Fibroblast of gingiva (primary cell): ENCODE data around the gene CSF1.
A peak's percentile ranks its signal among the peaks of the same experiment; 100 is the strongest.

Experiments
- DNase-seq: peaks from one replicate; pipeline ENCODE4 v3.0.0-alpha.2; 2011; ENCODE audit warnings: low read depth

The CSF1 gene

GRCh38 chr1:109901524-109902145 is 9.0 kb upstream of the CSF1 start:
- DNase-seq: no peak

DNA sequence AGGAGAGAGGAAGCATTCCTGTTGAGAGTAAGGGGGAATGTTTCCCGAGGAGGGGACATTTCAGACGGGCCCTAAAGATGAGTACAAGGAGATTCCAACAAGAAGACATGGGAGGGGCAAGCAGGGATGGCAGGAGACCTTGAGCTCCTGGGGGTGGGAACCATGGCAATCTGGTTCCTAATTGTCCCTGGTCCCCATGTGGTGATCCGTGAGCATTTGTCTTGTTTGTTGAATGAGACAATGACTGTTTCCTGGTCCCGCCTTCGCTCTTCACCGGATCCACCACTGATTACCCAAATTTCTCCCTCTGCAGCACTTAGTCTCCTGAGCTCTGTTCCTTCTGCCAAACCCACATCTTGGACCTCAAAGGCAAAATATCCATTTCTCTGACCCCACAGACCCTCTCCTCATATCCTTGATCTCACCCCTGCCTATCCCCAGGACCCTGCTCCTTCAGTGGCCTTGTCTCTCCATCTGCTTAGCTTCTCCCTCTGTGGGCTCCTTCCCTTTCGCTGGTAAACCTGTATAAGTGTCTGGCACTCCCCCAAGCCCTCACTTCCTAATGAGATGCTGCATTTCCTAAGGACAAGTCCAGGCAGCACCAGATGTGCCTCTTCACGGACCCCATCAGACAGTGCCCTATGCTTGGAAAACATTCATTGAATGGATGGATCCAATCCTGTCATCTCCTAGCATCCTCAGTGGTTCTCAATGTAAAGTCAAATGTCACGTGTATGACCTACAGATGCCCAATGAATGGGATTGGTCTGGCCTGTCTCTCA is 8.3 kb upstream of the CSF1 start:
- no peak for DNase-seq

DNA sequence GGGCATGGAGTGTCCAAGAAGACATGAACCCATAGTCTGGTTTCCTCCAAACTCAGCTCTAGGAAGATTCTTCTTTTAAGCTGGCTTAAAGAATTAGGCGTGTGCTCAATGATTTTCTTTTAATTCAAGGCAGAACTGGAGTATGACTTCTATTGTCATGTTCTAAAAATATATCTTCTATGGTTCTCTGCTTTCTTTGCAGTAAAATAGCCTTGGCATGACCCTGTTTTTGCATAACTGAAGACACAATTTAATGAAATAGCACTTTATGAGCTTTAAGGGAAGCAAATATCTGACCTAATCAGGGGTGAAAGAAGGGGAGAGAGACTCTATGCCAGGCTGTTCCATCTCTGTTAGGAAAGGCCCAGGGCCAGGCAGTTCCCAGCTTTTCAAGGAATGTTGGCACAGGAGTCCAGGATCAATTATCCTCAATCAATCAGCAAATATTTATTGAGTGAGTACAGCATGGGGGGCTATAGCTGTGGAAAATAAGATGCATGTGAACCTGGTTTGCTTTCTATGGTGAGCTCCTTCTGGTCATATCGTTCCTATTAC is 7.2 kb upstream of the CSF1 start:
- no peak for DNase-seq

DNA sequence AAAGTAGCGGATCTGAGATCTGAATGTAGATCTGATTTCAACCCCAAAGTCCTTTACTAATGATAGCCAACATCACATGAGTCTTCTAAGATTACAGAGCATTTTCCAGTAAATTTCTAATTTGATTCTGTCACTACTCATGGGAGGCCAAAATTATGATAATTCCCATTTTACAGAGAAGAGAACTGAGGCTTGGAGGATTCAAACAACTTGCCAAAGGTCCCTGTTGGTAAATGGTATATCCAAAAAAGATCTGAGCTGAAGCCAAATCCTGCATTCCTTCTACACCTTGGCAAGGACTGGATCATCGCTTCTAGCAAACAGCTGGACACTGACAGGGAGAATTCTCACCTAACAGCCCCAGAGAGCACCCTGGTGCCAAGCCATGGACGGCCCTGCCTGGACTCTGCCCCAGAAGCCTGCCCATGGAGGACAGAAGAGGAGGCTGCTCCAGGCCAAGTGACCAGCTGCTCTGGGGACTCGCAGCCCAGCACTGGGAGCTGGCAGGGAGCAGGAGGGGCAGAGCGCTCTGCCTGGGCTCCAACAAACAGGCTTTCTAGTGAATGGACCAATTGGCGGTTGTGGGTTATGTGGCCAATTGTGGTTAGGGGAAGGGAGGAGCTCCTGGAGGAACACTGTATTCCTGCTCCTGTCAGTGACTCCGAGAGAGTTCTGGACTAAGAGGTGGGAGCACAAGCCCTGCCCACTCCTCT is 6.4 kb upstream of the CSF1 start:
- peak; percentile 30 for DNase-seq

GRCh38 chr1:109905491-109905890 is 5.2 kb upstream of the CSF1 start:
- DNase-seq: no peak

DNA sequence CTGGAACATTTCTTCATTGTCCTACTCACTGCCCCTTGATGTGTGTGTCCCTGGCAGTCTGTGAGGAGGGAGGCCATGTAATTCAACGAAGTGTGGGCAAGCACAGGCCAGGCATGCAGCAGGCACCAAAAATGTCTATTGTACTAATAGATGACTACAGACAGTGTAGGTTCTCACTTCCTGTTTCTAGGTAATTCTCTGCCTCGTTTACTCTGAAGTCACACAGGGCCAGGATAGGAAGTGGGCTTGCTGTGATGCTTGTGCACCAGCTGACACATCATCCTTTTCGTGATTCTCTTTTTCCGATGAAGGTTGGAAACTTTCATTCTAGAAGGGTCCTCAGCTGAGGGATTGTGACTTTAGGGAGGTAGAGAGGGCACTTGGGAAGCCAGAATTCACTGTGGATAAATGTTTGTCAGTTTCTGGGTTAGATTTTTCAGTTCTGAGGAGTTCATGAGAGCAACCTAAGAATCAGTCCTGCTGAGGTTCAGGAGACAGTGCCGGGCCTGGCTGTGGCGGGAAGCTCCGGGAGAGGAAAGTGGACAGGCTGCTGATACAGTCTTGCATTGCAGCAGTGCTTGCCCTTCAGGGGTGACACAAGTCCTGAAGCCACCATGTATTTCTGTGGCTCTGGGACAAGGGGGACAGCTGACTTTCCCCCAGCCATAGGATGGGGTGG is 4.3 kb upstream of the CSF1 start:
- DNase-seq: no peak

GRCh38 chr1:109906839-109907180 is 3.8 kb upstream of the CSF1 start:
- no peak for DNase-seq

- DNase-seq: no peak
Measured at GRCh38 chr1:109907190-109907774, 3.4 kb upstream of the CSF1 start.

- DNase-seq: no peak
Measured at GRCh38 chr1:109908836-109909235, 1.8 kb upstream of the CSF1 start.

- DNase-seq: no peak
Measured at GRCh38 chr1:109909561-109909960, 1.1 kb upstream of the CSF1 start.

DNA sequence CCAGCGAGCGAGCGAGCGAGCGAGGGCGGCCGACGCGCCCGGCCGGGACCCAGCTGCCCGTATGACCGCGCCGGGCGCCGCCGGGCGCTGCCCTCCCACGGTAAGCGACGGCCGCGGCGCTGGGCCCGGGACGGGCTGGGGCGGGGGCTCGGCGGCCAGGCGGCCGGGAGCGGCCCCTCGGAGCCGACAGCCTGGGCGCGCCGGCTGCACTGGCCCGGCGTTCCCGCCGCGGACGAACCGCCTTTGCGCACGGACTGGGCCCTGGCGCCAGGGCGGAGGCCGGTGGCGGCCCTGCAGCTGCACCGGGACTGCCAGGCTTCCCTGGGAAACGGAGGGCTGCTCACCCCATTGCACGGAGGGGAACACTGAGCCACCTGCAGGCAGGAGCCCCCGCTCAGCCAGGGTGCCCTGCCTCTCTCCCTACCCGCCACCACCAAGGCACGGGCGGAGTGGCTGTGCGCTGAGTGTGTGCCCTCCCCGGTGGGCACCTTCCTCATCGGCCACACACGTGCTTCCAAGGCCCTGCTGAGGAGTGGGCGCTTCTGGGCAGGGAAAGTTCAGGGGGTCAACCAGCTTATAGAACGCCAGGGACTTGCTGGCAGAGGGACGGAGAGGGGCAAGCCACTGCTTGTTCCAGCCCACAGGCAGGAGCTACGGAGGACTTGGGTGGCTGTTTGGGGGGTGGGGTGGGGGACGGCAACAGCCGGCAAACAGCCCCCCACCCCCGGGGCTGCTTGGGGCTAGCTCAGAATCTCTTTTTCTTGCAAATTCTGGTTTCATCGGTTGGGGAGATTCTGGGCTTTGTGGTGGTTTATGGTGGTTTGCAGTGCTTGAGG is 532 bp downstream of the CSF1 start:
- no peak for DNase-seq

GRCh38 chr1:109912214-109912861 is 1.7 kb downstream of the CSF1 start:
- DNase-seq: no peak

- peak; percentile 53 for DNase-seq
Measured at GRCh38 chr1:109912873-109913272, 2.2 kb downstream of the CSF1 start.

DNA sequence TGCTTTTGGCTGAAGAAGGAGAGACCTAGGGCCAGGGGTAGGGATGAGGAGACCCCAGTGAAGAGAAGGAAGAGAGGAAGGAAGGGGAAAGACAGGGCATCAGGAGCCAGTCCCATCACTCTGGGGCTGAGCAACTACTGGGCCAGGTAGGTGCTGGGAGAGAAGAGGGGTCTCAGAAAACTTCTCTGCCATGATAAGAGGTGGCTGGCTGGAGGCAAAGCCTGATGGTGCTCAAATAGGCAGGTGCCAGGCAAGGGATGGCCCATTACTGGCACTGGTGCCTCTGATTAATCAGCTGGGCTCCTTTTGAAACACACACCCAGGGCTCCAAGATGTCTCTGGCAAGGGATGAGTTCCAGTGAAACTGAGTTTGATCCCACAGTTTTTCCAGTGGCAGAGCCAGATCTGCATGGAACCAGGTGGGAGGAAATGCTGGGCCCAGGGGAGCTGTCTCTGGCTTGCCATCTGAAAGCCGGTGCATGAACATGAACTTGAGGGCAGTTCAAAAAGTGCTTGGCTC is 2.8 kb downstream of the CSF1 start:
- no peak for DNase-seq

DNA sequence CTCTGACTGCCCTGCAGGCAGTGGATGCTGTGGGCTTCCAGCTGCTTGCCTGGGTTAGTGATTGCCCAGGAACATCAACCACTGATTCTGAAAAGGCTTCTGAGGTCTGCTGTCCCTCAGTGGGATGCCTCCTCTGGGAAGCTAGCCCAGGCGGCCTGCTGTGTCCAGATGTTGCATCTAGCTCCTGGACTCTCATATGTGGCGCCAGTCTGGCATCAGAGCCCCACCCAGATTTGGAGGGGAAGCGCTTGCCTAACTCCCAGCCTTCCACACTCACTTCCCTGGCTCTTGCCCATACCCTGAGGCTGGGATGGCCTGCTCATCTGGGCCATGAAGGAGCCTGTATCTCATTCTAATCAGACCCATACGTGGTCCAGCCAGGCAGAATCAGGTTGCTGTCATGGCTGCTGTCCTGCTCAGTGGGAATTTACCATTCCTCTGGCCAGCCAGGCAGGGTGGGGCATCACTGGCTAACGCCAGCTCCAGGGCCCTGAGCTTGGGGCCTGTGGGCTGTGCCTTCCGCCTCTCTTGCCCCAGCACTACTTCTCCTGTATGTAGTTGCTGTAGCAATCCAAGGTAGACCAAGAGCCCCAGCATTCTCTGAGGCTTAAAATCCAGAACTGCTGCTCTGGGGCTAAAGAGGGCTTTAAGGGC is 4.1 kb downstream of the CSF1 start:
- peak; percentile 97 for DNase-seq

DNA sequence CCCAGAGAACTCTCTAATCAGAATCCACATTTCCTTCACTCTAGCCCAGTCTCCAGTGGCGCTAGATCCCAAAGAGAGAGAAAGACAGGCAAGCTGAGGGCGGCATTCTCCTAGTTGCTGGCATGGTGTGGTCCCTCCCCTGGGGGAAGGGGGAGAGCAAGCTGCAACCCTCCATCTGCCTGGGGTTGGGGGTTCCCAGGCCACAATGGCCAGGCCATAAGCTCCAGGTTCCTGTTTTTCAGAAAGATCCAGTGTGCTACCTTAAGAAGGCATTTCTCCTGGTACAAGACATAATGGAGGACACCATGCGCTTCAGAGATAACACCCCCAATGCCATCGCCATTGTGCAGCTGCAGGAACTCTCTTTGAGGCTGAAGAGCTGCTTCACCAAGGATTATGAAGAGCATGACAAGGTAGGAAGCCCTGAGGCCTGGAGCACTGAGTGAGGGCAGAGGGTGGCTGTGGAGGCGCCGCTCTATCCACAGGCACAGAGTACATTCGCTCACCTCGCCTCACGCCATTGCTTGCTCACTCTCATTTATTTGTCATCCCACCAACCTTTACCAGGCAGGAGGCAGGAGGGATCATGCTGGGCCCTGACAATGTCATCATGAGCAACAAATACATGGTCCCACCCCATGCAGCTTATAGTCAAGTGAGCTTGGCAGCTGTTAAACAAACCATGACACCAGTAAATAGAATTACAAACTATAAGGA is 6.6 kb downstream of the CSF1 start:
- no peak for DNase-seq

DNA sequence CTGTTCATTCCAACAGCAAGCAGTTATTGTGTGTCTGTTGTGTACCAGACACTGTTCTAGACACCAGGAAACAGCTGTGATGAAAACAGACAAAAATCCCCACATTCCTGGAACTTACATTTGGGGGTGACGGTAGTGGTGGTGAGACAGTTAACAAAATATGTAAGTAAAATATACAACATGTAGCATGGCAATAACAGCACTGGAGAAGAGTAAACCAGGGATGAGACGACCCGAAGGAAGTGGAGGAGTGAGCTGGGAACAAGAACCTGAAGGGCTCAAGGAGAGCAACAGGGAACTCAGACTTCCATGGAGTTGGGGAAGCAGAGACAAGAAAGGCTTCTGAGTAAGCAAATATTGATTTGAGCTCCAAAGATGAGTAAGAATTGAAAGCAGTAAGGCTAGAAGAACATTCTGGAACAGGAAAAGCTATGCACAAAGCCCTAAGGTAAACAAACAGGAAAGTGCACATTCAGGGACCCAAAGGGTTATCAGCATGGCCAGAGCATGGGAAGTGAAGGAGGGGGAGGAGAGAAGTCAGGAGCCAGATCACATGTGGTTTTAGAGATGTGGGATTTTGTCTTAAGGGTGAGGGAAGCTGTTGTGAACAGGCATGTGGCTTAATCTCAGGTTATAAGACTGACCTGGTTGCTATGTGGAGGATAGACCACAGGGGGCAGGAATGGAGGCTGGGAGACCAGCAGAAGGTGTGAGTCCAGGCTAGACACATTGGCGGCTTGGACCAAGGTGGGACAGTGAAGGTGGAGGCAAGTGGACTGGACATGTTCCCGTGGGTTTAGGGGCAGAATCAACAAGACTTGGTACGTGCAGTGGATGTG is 7.3 kb downstream of the CSF1 start:
- DNase-seq: no peak

GRCh38 chr1:109918671-109919070 is 8.0 kb downstream of the CSF1 start:
- DNase-seq: no peak
